Right renal pelvis (tissue), 4 donors: ENCODE results near the gene TP63. TPM values are rescaled to one million over a fixed set of nuclear protein-coding genes. Genes with fewer than 3 reads are reported as not detected.

Experiments used
- DNase-seq, 4 donors: peaks; one replicate each; pipeline ENCODE4 v3.0.0-alpha.2; 2013; ENCODE audit warnings: low read depth in 4 of 4, low spot score in 3 of 4, missing footprints in 1 of 4
- polyA plus RNA-seq, 4 donors: library from polyadenylated mRNA; unstranded; fragments of 120-200 nt; gene quantifications; one replicate each; pipeline ENCODE4 v1.2.1, GENCODE V29; 2013; ENCODE audit not compliant: insufficient read length in 4 of 4

TP63 gene
- polyA plus RNA-seq, 4 donors: 0.91 to 3.1 (median 1.7) TPM

DNA sequence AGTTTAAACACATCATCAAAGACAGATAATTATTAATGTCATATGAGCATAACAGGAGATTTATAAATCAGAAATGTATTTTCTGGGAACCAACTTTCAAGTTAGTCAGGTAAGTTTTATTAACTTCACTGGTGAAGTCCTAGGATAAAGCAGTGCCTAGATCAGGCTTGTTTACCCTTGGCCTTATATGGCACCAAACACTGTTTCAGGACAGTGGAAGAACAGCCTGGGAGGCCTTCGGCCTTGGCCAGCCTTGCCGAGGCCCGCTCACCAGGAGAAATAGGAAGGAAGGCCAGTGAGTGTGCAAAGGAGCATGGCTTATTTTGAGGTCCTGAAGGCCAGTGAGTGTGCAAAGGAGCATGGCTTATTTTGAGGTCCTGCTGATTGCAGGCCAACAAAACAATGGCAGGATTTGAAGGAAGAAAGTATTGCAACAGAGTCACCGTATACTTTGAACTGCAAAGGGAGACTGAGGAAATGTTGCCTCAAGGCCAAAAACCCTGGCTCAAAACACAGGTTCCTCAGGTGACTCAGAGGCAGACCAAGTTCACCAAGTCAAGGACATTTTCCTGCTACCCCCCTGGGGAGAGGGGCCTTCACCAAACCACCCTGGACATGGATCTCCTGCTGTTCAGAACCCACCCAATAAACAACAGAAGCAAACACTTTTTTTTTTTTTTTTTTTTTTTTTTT is 174.3 kb downstream of the TP63 start:
- no peak for DNase-seq

DNA sequence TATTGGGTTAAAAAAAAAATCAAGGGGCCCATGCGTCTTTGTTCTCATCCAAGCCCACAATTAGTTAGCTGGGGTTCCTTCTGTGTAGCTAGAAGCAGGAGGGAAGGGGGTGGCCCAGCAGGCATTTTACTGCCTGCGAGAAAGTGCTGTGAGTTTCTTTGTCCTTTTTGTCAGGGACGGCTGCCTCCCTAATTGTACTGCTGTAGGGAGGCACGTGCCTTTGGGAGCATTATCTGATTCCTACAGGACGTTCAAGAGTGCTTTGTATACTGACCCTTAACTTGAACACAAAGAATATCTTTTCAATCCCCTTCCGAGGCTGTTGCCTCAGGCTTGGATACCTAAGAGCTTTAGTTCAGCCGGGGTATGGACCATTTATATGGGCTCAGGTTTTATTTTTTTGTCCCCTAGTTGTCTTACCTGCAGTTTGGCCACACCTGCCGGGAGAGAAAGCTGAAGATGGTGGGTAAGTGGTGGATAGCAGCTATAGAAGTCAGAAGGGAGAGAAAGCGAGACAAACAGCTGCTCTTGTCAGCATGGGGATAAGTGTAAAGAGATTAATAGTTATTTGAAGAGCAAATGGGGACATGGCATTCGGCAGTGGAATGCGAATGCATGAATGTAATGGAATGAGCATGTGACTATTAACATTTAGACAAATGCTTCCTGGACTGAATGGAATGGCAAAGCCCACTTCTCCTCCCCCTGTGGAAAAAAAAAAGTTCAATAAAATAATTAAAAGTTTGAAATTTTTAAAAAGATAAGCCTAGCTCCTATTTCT is 175.2 kb downstream of the TP63 start:
- peak in 1 of 4 donors; percentile 31 for DNase-seq

DNA sequence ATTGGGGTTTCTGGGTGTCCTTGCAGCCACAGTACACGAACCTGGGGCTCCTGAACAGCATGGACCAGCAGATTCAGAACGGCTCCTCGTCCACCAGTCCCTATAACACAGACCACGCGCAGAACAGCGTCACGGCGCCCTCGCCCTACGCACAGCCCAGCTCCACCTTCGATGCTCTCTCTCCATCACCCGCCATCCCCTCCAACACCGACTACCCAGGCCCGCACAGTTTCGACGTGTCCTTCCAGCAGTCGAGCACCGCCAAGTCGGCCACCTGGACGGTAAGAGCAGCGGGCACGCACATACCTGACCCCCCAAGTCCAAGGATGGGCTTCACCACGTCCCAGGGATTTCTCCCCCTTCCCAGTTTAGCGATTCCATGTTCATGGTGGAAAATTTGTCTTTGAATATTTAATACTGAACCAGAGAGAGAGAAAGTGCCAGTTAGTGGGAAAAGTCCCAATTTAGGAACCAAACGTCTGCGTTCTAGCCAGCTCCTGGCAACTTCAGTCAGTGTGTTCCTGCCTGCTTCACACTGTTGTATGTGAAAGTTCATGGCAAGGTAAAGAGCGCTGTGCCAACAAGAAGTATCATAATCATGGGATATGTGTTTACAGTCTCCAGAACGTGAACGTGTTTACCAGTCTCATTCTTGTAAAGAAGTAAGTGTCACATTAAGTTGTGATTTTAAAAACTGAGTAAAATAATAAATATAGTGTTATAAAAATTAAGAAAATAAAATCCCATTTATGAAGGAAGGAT is 177.2 kb downstream of the TP63 start:
- no peak for DNase-seq

DNA sequence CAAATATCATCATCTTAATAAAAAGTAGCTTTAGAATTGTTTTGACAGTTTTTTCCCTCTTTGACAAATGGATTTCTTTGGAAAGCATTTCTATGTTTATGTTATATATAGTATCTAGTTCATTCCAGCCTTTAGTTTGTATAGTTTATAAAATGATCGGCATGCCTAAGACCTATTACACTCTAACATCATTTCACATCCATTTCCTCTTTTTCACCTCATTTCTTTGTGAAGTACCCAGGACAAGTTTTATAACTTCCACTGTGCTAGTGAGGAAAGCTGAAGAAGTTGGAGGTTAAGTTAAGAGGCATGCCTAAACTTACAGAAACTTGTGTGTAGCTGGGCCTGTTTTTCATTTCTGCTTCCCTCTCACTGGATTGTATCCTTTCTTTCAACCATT is 178.4 kb downstream of the TP63 start:
- DNase-seq: no peak

DNA sequence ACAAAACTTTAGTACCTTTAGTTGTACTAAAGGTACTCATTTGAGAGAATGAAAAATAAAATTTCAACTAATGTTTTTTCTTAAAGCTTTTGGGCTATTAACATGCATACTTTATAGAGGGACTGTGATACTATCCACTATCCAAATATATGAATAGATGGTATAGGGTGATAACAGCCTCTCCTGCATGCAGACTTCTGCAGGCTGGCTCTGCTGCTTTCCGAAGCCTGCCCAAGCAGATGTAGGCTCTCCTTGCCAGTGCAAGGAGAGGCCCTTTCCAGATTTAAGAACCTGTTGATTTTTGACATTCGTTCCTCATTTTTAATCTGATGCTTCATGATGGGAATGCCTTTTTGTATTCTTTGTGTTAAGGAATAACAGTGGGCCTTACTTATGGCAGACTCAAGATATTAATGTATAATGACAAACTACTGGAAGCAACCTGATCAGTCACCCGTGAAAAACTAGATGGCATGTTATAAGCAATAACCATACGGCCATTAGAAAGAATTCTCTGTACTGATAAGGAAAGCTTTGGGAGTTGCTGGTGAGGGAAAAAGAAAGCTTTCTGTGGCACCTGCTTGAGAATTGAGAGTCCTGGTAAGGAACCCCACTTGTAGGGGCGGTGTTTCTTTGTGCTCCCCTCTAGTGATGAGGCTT is 181.7 kb downstream of the TP63 start:
- DNase-seq: no peak

DNA sequence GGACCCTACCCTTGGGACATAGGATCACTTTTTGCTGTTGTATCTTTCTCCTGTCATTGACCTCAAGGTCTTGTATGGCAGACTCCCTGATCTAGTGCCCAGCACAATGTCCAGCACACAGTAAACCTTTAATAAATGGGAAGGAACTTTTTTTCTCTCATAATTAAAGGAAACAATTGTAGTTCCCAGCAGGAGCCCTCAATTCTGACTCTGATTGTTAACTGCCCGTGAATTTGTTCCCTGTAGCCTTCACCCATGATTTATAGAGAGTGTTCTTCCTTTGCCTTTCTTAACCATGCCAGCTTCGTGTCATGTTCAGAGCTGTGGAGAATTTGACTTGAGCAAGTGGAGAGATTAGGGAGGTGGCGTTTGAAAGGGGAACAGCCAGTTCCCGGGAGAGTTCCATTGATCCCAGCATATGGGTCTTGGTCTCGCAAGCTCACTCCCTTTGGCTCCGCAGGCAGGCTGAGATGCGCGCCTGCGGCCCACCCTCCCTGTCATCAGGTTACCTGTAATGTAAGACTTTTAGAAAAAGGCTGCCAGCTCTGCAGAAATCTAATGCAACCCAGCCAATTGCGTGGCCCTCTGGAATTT is 182.6 kb downstream of the TP63 start:
- no peak for DNase-seq

DNA sequence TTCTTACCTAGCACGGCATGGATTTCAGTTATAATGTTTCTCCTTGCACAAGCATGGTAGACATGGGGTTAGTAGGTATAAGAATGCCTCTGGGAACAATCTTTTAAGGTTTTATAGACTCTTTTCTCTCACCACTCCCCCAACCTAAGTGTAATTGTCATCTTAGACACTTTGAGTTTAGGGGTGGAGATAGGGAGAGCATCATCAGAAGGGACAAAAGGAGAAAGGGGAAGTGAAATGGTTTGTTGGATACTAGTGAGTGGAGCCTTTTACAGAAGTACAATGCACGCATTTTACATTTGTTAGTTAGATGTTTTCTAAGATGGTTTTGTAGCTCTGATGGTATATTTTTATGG is 189.2 kb downstream of the TP63 start:
- no peak for DNase-seq

DNA sequence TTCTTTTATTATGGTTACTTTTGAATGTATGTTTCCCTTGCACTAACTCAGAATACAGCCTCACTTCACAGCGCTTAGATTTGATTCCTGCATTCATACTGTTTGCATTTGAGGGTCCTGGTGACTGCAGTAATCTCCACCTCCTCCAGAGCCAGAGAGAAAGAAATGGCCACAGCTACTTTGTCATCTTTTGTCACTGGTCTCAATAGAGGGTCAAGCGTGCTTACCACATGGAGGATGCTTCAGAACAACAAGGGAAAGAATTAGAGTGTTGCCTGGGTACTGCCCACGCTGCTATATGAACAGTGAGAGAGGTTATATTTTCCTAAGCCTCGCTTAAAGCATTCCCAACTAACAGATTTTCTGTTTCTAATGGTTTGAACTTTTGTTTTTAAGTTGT is 190.1 kb downstream of the TP63 start:
- no peak for DNase-seq

DNA sequence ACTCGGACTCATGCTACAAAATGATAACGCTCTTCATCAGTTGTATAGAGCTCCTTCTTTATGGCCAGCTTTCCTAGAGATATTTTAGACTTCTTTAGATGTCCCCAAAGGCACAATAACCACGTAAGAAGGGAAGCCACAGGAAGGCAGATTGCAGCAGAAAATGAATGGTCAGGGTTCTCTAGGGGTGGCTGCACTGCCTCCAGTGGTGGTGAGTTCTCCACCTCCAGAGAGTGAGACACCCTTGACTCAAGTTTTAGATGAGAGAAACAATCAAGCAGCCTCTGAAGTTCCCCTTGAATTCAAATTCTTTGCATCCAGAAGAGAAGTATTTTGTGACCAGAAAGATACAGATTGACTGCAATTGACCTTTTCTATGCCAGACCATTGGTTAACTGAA is 191.5 kb downstream of the TP63 start:
- no peak for DNase-seq

DNA sequence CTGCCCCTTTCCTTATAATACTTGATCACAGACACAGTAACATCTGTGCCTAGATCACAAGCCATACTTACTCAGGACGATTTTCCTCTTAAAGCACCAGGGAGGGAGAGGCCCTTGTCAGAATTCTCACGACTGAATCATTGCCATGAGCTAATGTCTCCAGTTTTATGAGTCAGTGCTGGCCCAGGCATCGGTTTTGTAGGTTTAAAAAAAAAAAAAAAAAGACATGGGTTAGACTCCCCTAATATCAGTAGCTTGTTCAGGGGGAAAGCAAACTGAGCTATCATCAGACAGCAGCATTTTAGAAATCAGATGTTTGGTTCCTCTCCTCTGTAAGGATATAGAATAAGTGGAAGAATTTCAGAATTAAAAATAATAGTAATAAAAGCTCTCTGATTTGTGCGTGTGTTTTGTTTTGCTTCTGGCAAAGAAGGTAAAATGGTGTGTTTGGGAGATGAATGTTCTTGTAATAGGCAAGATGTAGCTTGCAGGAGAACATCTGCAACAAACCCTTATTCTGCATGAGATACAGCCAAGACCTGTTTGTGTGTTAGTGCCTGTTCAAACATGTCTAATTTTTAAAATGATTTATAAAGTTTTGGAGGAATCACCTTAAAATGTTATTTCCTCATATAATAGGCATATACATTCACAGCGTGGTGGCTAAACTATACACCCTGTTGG is 193.6 kb downstream of the TP63 start:
- DNase-seq: no peak

DNA sequence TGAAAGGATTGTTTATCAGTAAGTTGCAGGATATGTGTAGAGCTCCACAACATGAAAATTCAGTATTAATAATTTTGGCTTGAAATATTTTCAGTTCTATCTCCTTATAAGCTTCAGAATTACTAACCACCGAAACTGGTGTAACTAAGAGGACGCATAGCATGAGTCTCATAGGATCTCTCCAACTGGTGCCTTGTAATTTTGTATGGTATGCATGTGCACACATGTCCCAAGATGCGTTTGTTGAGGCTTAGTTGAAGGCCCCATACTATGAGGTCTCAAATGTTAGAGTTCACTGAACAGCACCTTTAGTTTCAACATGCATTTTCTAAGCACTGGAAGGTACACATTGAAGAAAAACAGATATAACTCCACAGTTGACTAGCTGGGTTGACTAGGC is 195.4 kb downstream of the TP63 start:
- DNase-seq: no peak

DNA sequence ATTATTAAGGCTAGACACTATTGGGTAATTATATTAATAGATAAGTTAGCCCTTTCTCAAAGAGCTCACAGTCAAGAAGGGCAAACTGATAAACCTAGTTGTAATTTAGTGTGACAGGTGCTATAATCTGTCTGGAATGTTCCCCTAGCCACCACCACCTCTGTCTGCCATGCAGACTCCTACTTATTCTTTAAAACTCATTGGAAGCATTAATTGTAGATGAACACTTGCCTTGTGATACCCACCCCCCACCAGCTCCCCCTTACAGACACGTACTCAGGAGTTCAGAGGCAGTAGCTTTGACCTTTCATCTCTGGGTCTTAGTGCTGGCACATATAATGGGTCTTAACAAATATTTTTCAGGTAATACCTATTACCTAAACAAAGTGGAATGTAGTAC is 195.9 kb downstream of the TP63 start:
- DNase-seq: no peak

DNA sequence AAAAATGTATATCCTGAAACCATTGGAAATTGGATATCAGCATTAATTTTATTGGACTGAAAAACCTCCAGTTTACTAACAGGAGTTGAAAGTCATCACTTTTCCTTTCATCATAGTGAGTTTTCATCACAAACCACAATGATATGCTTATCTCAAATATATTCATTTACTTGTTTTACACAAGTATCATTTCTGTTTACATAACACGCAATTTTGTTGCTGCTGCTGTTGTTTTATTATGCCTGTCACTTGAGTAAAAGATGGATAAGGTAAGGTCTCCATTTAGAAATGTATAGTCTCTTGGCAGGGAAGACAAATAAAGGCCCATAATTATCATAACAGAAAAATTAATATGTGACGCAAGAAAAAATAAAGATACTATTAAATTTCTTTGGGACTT is 199.2 kb downstream of the TP63 start:
- DNase-seq: no peak

DNA sequence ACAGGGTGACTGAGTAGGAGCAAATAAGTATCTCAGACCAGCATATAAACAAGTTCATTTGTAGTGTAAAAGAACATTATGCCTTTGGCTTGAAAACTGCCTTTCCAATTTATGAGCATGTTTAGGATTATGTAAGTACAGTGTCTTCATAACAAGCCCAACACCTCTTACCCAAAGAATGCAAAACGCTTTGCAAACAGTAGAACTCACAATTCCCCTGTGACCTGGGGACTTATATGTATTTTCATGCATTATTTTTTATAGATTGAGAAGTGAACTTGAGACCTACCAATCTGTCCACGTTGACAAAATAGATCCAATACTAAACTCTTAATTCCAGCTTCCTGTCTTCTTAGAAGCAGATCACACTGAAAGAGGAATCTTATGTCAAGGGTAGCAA is 202.1 kb downstream of the TP63 start:
- DNase-seq: no peak

DNA sequence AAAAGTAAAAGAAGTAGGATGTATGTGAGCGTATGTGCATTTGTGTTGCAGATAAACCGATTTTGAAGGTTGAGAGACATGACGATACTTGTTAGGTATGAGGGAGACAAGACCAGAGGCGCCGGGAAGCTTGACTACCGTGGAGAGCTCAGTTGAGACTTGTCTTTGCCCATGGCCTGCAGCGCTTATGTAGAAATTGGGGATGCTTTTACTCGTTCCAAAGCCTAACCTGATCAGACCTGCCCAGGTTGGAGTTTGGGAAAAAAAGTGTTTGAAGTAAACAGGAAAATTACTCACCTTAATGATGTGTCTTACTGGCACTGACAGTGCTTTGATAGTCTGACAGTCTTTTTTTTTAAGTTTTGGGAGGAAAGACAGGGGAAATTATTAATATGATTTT is 202.8 kb downstream of the TP63 start:
- no peak for DNase-seq

DNA sequence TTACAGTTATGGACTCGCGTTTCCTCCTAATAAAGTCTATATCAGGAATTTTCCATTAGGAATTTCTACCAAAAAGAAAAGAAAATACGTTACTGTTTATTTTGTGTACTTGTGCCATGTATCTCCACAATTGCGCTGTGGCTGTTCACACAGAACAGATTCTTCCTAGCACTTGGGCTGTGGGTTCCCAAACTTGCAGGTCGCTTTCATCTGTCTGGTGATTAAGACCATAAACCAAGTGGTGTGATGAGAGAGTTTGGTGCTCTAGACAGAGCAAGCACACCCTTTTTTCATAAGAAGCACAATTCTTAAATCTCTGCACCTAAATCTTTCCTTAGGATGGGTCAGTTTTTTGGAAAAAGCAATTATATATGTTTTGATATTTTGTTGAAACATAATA is 203.3 kb downstream of the TP63 start:
- no peak for DNase-seq

DNA sequence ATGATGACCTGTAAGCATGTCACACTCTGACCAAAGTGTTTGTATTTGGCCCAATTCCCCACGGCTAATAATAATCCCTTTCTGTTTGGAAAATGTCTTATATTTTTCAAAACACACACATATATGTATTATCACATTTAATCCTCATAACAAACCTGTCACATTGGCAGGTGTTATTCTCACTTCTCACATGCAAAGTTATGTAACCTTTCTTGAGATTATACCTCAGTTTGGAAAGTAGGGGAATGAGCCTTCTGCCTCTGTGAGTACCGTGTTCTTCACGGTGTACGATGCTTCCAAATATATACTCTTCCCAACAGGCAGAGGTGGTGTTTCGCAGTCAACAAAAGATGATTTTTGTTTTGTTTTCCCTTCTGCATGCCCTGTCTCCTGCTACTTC is 205.6 kb downstream of the TP63 start:
- no peak for DNase-seq

DNA sequence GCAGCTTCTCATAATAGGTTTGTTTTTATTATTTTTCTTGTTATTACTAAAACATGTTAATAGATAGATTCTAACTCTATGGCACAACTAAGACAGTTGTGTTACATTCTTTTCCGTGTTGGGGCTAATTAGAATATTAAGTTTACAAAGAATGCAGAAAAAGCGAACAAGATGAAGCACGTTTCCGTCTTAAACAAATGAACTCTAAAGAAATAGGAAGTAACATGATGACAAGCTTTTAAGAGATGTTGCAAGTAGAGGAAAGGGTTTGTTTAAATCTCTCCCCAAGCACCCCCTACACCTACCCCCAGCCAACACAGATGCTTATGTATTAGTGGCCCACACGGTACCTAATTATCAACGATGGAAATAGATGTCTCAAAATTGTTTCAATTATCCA is 207.1 kb downstream of the TP63 start:
- no peak for DNase-seq

DNA sequence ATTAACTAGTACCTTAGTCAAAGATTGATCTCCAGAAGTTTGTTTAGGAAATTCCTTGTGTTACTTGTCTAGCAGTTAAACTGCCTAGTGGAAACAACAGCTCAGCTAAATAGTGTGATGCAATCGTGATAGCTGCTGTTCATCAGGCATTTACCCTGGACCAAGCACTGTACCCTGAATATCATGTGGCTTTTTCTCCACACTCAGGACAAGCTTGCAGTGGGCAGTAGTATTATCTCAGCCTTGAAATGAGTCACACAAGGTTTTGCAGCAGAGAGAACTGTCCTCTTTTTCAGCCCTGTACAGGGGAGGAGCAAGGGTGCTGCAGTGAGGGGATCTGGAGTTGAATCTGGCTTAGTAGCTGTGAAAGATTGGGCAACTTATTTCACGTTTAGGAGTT is 208.4 kb downstream of the TP63 start:
- DNase-seq: no peak

DNA sequence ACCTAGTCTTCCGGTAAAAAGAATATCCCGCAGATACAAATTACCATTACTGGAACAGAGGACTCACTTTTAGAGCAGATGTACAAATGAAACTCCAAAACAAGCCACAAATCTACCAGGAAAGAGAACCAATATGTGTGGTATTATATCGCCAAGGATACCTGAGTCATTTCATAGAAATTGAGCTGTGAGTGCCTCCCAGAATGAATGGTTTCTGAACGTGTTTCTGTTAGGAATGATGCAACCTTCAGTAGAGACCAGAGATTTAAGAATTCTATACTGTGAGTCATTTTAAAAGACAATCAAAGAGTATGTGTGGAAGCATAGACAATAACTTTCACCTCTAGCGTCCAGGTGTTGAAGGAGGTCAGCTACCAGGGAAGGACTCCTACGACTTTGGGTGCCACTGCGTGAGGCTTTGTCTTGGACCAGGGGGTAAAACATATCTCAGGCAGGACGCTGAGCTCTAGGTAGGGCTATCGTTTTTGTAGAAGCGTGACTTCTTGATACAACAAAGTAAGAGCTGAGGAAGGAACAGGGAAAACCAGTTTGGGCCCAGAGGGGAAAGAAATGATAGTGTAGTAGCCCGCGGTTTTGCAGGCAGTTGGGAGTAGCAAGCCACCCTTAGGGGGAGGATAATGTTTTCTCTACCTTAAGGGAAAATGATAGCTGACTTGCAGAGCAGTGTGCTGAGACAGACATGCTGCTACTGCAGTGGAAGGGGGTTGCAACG is 210.4 kb downstream of the TP63 start:
- no peak for DNase-seq
